ENCODE measurements around the gene TMEM147. TPM values are rescaled to one million over a fixed set of nuclear protein-coding genes. Genes with fewer than 3 reads are reported as not detected.

The TMEM147 gene
- total RNA-seq, 1 donor from 2014 or later, result 86.3 TPM

DNA sequence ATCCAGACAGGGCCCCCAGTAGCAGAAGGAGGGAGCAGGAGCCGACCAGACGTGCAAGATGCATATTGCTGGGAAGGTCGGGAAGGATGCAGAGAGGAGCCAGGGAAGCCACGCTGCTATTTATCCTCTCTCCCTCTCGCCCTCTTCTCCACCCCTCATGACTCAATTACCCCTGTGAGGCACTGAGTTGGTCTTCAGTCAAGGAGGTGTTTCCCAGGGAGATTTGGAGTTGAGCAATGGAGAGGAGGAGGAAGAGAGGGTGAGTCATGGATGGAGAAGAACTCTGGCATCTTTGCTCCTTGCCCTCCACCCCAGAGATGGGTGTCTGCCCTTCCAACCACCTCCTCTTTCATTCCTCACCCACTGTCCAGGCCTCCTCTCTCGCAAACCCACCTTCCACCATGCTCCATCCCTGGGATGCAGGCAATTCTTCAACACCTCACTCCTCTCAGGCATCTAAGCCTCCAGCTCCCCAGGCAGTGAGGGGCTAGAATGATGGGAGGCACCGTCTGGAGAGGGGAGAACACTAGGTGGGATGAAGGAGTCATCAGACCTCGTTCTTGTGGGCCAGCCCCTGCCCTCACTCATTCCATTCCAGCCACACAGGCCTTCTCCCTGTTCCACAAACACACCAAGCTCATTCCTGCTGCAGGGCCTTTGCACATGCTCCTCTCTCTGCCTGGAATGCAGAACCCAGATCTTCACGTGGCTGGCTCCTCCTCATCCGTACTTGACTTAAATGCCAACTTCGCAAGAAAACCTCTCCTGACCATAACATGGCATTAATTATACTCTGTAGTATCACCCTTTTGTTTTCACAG lies 17.0 kb upstream of the TMEM147 start, which contains the start of gene SBSN:
TSS of gene SBSN (minus strand) at position 94 of the 821 bp plus-strand sequence. CDS start at position 64, 30 bp downstream.
- TF ChIP-seq, protein P1, sequence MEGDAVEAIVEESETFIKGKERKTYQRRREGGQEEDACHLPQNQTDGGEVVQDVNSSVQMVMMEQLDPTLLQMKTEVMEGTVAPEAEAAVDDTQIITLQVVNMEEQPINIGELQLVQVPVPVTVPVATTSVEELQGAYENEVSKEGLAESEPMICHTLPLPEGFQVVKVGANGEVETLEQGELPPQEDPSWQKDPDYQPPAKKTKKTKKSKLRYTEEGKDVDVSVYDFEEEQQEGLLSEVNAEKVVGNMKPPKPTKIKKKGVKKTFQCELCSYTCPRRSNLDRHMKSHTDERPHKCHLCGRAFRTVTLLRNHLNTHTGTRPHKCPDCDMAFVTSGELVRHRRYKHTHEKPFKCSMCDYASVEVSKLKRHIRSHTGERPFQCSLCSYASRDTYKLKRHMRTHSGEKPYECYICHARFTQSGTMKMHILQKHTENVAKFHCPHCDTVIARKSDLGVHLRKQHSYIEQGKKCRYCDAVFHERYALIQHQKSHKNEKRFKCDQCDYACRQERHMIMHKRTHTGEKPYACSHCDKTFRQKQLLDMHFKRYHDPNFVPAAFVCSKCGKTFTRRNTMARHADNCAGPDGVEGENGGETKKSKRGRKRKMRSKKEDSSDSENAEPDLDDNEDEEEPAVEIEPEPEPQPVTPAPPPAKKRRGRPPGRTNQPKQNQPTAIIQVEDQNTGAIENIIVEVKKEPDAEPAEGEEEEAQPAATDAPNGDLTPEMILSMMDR (IDR thresholded peaks at IDR 0.05), result no peak
- H3K27me3 Mint-ChIP-seq (ENCODE audit: low read depth), result peaks cover 13% of the 10 kb centered on the region
- no peak within 1 kb of the TSS for H3K4me3 Mint-ChIP-seq (ENCODE audit: unreplicated experiment)
- H3K9me3 Mint-ChIP-seq (ENCODE audit: low read depth), result no peaks in the 10 kb centered on the region
- H3K4me1 Mint-ChIP-seq (ENCODE audit: low read depth), result no peaks in the 10 kb centered on the region
- H3K36me3 Mint-ChIP-seq (ENCODE audit: low read depth), result no peaks in the 10 kb centered on the region
- H3K27ac Mint-ChIP-seq (ENCODE audit: unreplicated experiment), result no peak within 1 kb of the TSS
- DNase-seq (ENCODE audit: low spot score), result no peak

DNA sequence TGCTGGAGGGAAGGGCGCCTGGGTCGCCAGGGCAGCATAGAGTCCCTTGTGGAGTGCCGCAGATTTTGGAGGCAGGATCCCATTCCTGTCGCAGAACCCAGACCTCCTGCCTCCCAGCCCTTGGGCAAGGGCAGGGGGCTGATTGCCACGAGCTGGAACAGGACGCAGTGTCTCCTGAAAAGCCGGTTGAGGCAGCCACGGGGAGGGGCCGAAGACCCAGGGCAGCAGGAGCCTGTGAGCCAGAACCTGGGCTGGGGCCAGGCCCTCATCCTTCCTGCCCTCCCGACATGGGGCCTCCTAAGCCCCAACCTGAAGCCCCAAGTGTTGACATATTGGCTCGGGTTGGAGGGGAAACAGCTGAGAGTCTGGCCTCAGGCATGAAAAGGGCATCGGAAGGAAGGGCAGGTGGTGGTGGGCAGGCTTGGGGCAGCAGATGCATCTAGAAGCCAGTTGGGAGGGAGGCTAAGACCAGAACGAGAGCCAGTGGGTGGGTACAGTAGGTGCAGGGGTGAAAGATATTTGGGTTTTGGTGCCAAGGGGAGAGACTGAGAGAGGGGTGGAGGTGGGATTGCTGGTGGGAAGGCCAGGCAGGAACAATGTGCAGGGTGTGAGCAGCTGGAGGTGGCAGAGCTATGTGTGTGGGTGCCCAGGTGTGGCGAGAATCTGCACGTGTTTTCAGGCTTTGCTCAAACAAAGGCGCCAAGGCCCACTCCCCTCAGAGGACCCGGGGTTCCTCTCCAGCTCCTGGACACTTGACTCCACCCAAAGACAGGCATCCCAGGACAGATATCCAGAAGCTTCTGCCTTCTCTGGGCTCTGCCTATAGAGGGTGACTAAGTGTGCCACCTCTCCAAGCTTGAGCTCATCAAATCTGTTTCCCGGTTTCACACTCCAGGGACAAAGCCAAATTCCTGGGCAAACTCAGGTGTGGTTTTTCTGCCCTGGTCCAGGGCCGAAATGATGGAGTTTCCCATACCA lies 15.9 kb upstream of the TMEM147 start:
- TF ChIP-seq, protein P1 (IDR thresholded peaks at IDR 0.05), result no peak
- H3K4me3 Mint-ChIP-seq (ENCODE audit: unreplicated experiment), result no peak overlapping the region
- DNase-seq (ENCODE audit: low spot score), result no peak
- peaks cover 9% of the 10 kb centered on the region for H3K27me3 Mint-ChIP-seq (ENCODE audit: low read depth)
- H3K36me3 Mint-ChIP-seq (ENCODE audit: low read depth), result no peaks in the 10 kb centered on the region
- H3K27ac Mint-ChIP-seq (ENCODE audit: unreplicated experiment), result no peak overlapping the region
- H3K4me1 Mint-ChIP-seq (ENCODE audit: low read depth), result no peaks in the 10 kb centered on the region
- H3K9me3 Mint-ChIP-seq (ENCODE audit: low read depth), result no peaks in the 10 kb centered on the region

DNA sequence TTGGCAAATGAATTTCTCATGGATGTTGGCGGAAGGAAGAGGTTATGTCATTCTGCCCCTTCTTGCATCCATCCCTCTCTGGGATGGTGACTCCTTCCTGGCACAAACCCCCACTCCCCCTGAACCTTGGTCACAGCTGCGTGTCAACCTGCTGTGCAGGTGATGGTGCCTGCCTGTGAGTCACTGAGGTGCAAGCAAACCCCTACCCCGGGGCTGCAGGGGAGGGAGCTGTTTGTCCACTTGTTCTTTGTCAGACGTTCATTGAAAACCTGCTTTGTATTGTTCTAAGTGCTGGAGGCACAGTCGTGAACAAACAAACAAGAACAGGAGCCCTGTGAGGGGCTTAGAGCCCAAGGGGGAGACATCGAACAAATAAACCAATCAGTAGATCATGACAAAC lies 14.1 kb upstream of the TMEM147 start:
- TF ChIP-seq, protein P1 (IDR thresholded peaks at IDR 0.05), result no peak
- peaks cover 1% of the 10 kb centered on the region for H3K27me3 Mint-ChIP-seq (ENCODE audit: low read depth)
- H3K4me1 Mint-ChIP-seq (ENCODE audit: low read depth), result no peaks in the 10 kb centered on the region
- no peak for DNase-seq (ENCODE audit: low spot score)
- H3K4me3 Mint-ChIP-seq (ENCODE audit: unreplicated experiment), result no peak overlapping the region
- no peak overlapping the region for H3K27ac Mint-ChIP-seq (ENCODE audit: unreplicated experiment)
- H3K9me3 Mint-ChIP-seq (ENCODE audit: low read depth), result no peaks in the 10 kb centered on the region
- H3K36me3 Mint-ChIP-seq (ENCODE audit: low read depth), result no peaks in the 10 kb centered on the region

DNA sequence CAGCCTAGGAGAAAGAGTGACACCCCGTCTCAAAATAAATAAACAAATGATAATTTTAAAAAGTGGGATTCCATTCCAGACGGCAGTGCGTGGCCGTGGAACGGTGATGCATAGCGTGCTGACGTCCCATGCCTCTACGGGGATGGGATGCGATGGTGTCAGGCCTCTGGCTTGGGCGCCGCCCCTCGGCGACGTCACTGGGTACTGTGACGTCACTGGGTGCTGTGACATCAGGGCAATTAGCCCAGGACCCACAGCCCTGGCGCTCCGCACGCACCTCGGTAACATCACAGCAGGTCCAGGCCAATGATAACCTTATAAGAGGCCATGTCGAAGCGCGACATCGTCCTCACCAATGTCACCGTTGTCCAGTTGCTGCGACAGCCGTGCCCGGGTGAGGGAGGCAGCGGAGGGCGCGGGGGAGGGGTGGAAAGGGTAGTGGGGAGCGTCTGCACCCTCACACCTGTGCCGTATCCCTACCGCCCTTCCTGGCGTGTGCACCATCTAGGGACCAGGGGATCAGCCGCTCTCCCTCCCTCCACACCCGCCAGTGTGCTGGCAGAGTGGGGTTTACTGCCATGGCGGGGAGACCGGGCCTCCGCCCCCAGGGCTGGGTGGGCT lies 12.1 kb upstream of the TMEM147 start, which contains the start of gene GAPDHS:
TSS of gene GAPDHS (plus strand) at position 256 of the 621 bp plus-strand sequence. CDS start at position 328, 72 bp downstream.
- H3K36me3 Mint-ChIP-seq (ENCODE audit: low read depth), result no peaks in the 10 kb centered on the region
- H3K4me3 Mint-ChIP-seq (ENCODE audit: unreplicated experiment), result no peak within 1 kb of the TSS
- no peak for DNase-seq (ENCODE audit: low spot score)
- H3K27ac Mint-ChIP-seq (ENCODE audit: unreplicated experiment), result no peak within 1 kb of the TSS
- TF ChIP-seq, protein P1 (IDR thresholded peaks at IDR 0.05), result no peak
- H3K27me3 Mint-ChIP-seq (ENCODE audit: low read depth), result peaks cover 1% of the 10 kb centered on the region
- H3K4me1 Mint-ChIP-seq (ENCODE audit: low read depth), result no peaks in the 10 kb centered on the region
- H3K9me3 Mint-ChIP-seq (ENCODE audit: low read depth), result no peaks in the 10 kb centered on the region

Measured in chondrocyte (in vitro differentiated cells).